ENCODE data around the gene HS6ST3.

Gene HS6ST3

GRCh38 chr13:96780105-96780504 lies 690.2 kb downstream of the HS6ST3 start:
- Mint-ChIP-seq H3K9me3 (peaks cover 23% of the 10 kb centered on the region), H3K27me3 (no peaks in the 10 kb centered on the region), H3K4me3 (no peak overlapping the region), H3K4me1 (ENCODE audit: low read depth) (no peaks in the 10 kb centered on the region), H3K27ac (no peak overlapping the region), H3K36me3 (ENCODE audit: low read depth) (no peaks in the 10 kb centered on the region)
- intact Hi-C loops (cut with micrococcal nuclease) = no loop called here

GRCh38 chr13:96781141-96781540 lies 691.2 kb downstream of the HS6ST3 start:
- H3K4me3 Mint-ChIP-seq = no peak overlapping the region
- no peaks in the 10 kb centered on the region for H3K27me3 Mint-ChIP-seq
- peaks cover 13% of the 10 kb centered on the region for H3K9me3 Mint-ChIP-seq
- no peaks in the 10 kb centered on the region for H3K4me1 Mint-ChIP-seq (ENCODE audit: low read depth)
- no peaks in the 10 kb centered on the region for H3K36me3 Mint-ChIP-seq (ENCODE audit: low read depth)
- intact Hi-C loops (cut with micrococcal nuclease) = no loop called here
- H3K27ac Mint-ChIP-seq = no peak overlapping the region

GRCh38 chr13:96782186-96782585 lies 692.3 kb downstream of the HS6ST3 start:
- H3K27ac Mint-ChIP-seq = no peak overlapping the region
- peaks cover 6% of the 10 kb centered on the region for H3K9me3 Mint-ChIP-seq
- no peaks in the 10 kb centered on the region for H3K27me3 Mint-ChIP-seq
- no peaks in the 10 kb centered on the region for H3K36me3 Mint-ChIP-seq (ENCODE audit: low read depth)
- no peak overlapping the region for H3K4me3 Mint-ChIP-seq
- intact Hi-C loops (cut with micrococcal nuclease) = no loop called here
- no peaks in the 10 kb centered on the region for H3K4me1 Mint-ChIP-seq (ENCODE audit: low read depth)

DNA sequence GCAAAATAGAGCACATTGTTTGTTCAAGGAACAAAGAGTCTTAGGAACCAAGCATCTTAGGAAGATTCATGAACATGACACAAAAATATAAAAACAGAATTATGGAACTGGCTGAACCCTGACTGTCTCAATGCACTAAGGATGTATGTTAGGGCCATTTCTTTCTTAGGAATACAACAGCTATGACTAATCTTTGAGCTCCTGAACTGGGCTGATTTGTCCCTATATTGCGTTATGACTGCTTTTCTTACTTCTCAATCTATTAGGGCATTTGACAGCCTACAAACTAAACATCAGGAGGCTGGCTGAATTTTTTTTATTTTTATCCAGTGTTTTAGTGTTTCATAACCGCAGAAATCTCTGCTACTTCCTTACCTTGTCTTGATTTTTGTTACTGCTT lies 693.1 kb downstream of the HS6ST3 start:
- H3K36me3 Mint-ChIP-seq (ENCODE audit: low read depth) = no peaks in the 10 kb centered on the region
- no peaks in the 10 kb centered on the region for H3K27me3 Mint-ChIP-seq
- H3K27ac Mint-ChIP-seq = no peak overlapping the region
- H3K9me3 Mint-ChIP-seq = no peaks in the 10 kb centered on the region
- no peak overlapping the region for H3K4me3 Mint-ChIP-seq
- intact Hi-C loops (cut with micrococcal nuclease) = no loop called here
- no peaks in the 10 kb centered on the region for H3K4me1 Mint-ChIP-seq (ENCODE audit: low read depth)

- no peaks in the 10 kb centered on the region for H3K36me3 Mint-ChIP-seq (ENCODE audit: low read depth)
- H3K4me1 Mint-ChIP-seq (ENCODE audit: low read depth) = no peaks in the 10 kb centered on the region
- no peaks in the 10 kb centered on the region for H3K27me3 Mint-ChIP-seq
- no peak overlapping the region for H3K27ac Mint-ChIP-seq
- intact Hi-C loops (cut with micrococcal nuclease) = no loop called here
- no peak overlapping the region for H3K4me3 Mint-ChIP-seq
- no peaks in the 10 kb centered on the region for H3K9me3 Mint-ChIP-seq
Measured at GRCh38 chr13:96783511-96783910, 693.6 kb downstream of the HS6ST3 start.

- Mint-ChIP-seq H3K9me3 (no peaks in the 10 kb centered on the region), H3K4me3 (no peak overlapping the region), H3K36me3 (ENCODE audit: low read depth) (no peaks in the 10 kb centered on the region), H3K27ac (no peak overlapping the region), H3K27me3 (no peaks in the 10 kb centered on the region), H3K4me1 (ENCODE audit: low read depth) (no peaks in the 10 kb centered on the region)
- intact Hi-C loops (cut with micrococcal nuclease) = no loop called here
Measured at GRCh38 chr13:96785986-96786385, 696.1 kb downstream of the HS6ST3 start.

DNA sequence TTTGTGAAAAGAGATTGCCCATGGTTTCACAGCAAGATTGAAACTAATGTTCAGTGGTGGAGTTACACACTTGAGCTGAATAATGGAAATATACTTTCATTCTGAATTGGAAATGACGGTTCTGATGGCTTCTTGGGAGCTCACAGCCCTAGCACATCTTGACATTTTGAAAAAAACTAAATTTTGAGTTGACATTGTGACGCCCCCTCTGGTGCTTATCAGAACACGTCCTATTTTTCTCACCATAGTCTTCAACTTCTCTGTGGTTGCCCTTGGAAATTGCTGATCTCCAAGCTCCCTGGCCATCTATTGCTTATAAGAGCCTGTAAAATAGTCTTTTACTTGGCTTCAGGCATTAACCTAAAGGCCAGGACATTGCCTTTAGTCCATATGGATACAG lies 702.3 kb downstream of the HS6ST3 start:
- intact Hi-C loops (cut with micrococcal nuclease) = no loop called here
- Mint-ChIP-seq H3K4me1 (ENCODE audit: low read depth) (no peaks in the 10 kb centered on the region), H3K9me3 (no peaks in the 10 kb centered on the region), H3K4me3 (no peak overlapping the region), H3K27ac (no peak overlapping the region), H3K27me3 (no peaks in the 10 kb centered on the region), H3K36me3 (ENCODE audit: low read depth) (no peaks in the 10 kb centered on the region)

DNA sequence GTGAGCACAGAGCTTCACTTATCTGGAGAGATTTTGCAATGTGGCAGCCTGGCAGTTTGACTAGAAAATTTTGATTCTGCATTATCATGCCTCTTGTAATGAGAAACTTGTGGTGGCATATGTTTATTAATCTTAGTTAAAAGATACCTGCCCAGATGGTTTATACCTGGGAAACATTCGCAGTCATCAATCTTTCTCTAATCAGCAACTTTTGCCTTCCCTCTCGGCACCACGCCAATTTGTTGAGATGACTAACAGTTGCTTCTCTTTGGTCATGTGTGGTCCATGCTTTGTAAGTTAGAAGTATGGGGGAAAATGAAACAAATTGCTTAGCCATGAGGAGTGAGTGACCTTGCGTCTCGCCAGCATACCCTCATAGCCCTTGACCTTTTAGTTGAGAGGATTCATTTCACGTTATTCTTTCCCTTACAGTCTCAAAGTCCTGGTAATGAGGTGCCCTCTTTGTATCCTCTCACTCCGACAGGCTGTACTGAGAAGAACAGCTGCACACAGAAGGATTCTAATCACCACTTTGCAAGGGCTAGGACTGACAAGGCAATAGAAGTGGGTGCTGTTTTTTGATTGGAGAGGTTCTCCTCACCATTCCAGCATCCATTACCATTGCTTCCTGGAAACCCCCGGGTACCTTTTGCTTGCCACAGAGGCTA lies 703.0 kb downstream of the HS6ST3 start:
- Mint-ChIP-seq H3K9me3 (no peaks in the 10 kb centered on the region), H3K27me3 (no peaks in the 10 kb centered on the region), H3K4me3 (no peak overlapping the region), H3K27ac (no peak overlapping the region), H3K36me3 (ENCODE audit: low read depth) (no peaks in the 10 kb centered on the region), H3K4me1 (ENCODE audit: low read depth) (no peaks in the 10 kb centered on the region)
- intact Hi-C loops (cut with micrococcal nuclease) = no loop called here

- H3K9me3 Mint-ChIP-seq = no peaks in the 10 kb centered on the region
- H3K4me1 Mint-ChIP-seq (ENCODE audit: low read depth) = no peaks in the 10 kb centered on the region
- H3K27ac Mint-ChIP-seq = no peak overlapping the region
- H3K4me3 Mint-ChIP-seq = no peak overlapping the region
- intact Hi-C loops (cut with micrococcal nuclease) = no loop called here
- no peaks in the 10 kb centered on the region for H3K36me3 Mint-ChIP-seq (ENCODE audit: low read depth)
- H3K27me3 Mint-ChIP-seq = no peaks in the 10 kb centered on the region
Measured at GRCh38 chr13:96793404-96793755, 703.5 kb downstream of the HS6ST3 start.

- Mint-ChIP-seq H3K27ac (no peak overlapping the region), H3K4me3 (no peak overlapping the region), H3K9me3 (no peaks in the 10 kb centered on the region), H3K36me3 (ENCODE audit: low read depth) (no peaks in the 10 kb centered on the region), H3K4me1 (ENCODE audit: low read depth) (no peaks in the 10 kb centered on the region), H3K27me3 (no peaks in the 10 kb centered on the region)
- intact Hi-C loops (cut with micrococcal nuclease) = no loop called here
Measured at GRCh38 chr13:96794669-96795068, 704.8 kb downstream of the HS6ST3 start.

- Mint-ChIP-seq H3K27ac (no peak overlapping the region), H3K36me3 (ENCODE audit: low read depth) (no peaks in the 10 kb centered on the region), H3K4me3 (no peak overlapping the region), H3K27me3 (no peaks in the 10 kb centered on the region), H3K9me3 (no peaks in the 10 kb centered on the region), H3K4me1 (ENCODE audit: low read depth) (no peaks in the 10 kb centered on the region)
- intact Hi-C loops (cut with micrococcal nuclease) = no loop called here
Measured at GRCh38 chr13:96795670-96796069, 705.8 kb downstream of the HS6ST3 start.

GRCh38 chr13:96796091-96796633 lies 706.3 kb downstream of the HS6ST3 start:
- no peaks in the 10 kb centered on the region for H3K27me3 Mint-ChIP-seq
- no peaks in the 10 kb centered on the region for H3K36me3 Mint-ChIP-seq (ENCODE audit: low read depth)
- no peaks in the 10 kb centered on the region for H3K9me3 Mint-ChIP-seq
- intact Hi-C loops (cut with micrococcal nuclease) = no loop called here
- no peak overlapping the region for H3K4me3 Mint-ChIP-seq
- H3K27ac Mint-ChIP-seq = no peak overlapping the region
- H3K4me1 Mint-ChIP-seq (ENCODE audit: low read depth) = no peaks in the 10 kb centered on the region

GRCh38 chr13:96797136-96797535 lies 707.2 kb downstream of the HS6ST3 start:
- Mint-ChIP-seq H3K4me3 (no peak overlapping the region), H3K27ac (no peak overlapping the region), H3K27me3 (no peaks in the 10 kb centered on the region), H3K9me3 (no peaks in the 10 kb centered on the region), H3K4me1 (ENCODE audit: low read depth) (no peaks in the 10 kb centered on the region), H3K36me3 (ENCODE audit: low read depth) (no peaks in the 10 kb centered on the region)
- intact Hi-C loops (cut with micrococcal nuclease) = no loop called here

DNA sequence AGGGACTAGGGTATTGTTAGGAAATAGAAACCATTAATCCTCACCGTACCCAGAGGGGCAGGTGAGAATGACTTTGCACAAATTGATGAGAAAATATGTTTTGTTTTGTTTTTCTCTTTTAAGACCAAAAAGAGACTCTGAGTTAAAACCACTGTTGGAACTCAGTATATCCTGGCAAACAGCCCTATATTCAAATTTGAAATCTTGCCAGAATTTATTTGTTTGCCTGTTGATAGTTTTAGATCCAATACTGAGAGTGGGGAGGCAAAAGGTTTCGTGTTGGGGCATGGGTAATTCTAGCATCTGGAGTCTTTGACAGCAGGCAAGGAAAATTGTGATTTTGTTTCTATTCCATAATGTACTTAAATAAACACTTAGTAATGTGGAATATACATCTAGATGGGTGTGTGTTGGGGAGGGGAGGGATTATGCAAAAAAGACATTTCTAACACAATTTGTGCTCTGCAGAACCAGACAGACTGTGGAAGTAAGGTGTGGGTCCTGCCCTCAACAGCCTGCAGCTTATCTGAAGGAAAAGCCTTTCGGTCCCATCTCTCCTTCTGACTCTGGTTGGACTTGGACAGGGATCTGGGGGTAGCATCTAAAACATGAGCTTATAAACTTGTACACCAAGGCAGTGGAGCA lies 713.7 kb downstream of the HS6ST3 start:
- H3K27ac Mint-ChIP-seq = no peak overlapping the region
- intact Hi-C loops (cut with micrococcal nuclease) = no loop called here
- H3K4me1 Mint-ChIP-seq (ENCODE audit: low read depth) = no peaks in the 10 kb centered on the region
- H3K9me3 Mint-ChIP-seq = peaks cover 33% of the 10 kb centered on the region
- no peak overlapping the region for H3K4me3 Mint-ChIP-seq
- H3K27me3 Mint-ChIP-seq = no peaks in the 10 kb centered on the region
- H3K36me3 Mint-ChIP-seq (ENCODE audit: low read depth) = no peaks in the 10 kb centered on the region

DNA sequence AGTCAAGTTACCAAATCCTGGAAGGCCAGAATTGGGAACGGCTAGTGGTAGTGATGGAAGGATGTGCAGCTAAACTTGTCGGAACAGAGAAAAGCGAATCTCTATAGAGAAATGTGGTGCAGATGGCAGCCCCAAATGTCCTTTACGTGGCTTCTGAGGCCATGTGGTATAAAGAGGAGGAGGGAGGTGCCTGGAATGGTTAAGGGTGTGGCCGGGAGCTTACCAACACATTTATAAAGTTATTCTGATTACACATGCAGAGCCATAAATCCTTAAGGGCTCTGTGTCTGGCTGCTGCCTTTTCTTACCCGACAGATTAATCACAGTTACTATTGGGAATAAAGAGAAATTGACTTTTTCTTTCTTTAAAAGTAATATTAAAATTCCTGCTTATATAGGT lies 714.3 kb downstream of the HS6ST3 start:
- H3K27me3 Mint-ChIP-seq = no peaks in the 10 kb centered on the region
- H3K4me1 Mint-ChIP-seq (ENCODE audit: low read depth) = no peaks in the 10 kb centered on the region
- intact Hi-C loops (cut with micrococcal nuclease) = no loop called here
- no peaks in the 10 kb centered on the region for H3K36me3 Mint-ChIP-seq (ENCODE audit: low read depth)
- no peak overlapping the region for H3K27ac Mint-ChIP-seq
- H3K4me3 Mint-ChIP-seq = no peak overlapping the region
- peaks cover 33% of the 10 kb centered on the region for H3K9me3 Mint-ChIP-seq
